GM19043 (cell line): ENCODE data around the gene PRKCE.

Experiments used
- ATAC-seq: cut with Tn5 transposase; IDR thresholded peaks from one replicate; pipeline ENCODE4 v1.9.1; 2021; ENCODE audit warnings: low read depth; ENCODE audit not compliant: unreplicated experiment

PRKCE gene

DNA sequence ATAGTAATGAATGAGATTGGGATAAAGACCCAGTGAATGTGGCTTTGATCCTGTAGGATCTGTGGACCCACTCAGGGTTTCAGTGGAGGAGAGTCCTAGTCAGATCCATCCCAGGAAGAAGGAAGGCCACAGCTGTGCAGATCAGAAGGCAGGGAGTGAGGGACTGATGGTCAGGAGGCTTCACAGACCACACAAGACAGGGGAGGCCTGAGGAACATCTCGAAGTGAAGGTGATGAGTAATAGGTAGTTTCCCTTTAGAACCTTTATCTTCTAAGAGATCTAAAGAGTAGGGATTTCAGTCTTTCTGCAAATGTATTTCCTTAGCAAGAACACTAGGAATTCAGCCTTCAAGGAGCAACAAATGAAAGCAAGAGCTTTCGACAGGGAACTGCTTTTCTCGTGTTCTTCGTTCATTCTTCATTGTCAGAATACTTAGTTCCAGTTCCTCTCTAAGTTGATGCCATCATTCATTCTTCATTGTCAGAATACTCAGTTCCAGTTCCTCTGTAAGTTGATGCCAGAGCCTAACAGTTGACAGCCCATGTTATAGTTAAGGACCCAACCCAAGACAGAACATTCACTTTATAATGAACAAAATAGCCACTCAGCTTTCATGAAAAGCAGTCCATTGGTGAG, 495.5 kb downstream of the PRKCE start:
- no peak for ATAC-seq

DNA sequence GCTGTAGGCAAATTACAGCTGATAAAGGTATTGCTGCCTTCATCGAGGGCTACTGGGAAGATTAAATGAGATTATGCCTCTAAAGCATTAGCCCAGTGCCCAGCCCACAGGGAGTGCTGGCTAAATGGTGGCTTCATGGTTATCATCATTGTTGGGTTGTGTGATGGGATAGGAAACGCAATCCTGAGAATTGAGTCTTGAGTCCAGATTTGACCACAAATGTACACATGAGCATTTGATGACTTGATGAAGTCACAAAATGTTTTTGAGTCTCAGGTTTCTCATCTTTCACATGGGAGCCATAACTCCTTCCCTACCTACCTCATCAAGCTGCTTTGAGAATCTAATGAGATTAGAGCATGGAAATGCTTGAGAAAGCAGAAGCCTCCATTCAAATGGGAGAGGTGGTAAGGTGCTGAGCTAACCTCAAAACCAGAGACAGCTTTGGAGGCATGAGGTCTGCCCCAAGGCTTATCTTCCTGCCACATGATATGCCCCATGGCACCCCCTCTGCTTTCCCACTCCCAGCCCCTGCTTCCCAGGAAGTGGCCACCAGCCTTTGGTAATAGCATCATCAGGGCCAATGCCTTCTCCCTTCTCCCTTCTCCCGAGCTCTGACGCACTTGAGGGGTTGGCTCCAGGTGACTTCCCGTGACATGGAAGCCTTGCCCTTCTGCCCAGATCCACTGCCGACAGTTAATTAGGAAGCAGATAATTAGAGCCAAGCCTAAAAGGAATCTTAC, 496.3 kb downstream of the PRKCE start:
- no peak for ATAC-seq

GRCh38 chr2:46148369-46148736, 496.9 kb downstream of the PRKCE start:
- no peak for ATAC-seq

DNA sequence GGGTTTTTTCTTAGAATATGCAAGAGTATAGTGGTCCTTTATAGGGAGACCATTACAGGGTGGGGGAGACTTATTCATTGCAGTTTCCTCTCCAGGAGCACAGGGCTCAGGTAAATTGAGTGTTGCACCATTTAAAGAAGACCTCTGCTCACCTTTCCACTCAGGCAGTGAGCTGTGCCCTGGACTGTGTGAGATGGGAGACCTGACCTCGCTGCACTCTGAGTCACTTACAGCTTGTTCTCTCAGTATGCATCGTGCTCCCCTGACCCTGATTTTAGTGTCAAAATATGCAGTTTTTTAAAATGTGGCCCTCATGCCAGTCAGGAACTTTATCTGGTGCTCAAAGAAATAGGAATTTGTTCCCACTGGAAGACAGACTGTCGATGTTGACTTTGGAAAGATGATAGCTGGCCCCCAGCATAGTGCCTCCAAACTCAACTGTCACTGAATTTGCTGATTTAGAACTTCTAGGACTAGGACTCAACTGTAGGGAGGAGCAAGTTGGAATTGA, 499.0 kb downstream of the PRKCE start:
- no peak for ATAC-seq

DNA sequence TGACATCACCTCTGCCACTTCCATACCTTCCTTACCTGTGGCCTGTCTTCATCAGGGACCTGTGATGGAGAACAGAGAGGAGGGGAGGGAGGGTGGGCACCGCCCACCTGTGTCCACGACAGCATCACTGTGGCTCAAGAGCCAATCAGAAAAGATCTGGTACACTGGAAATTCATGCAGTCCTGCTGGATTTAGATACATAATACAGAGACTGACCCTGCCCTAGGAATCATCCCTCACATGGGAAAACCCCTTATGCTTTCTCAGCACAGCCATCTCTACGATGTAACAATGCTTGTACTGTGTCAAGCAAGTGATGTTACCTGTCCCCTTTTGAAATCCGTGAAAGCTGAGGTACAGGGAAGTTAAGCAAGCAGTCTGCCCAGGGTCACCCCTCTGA, 500.1 kb downstream of the PRKCE start:
- no peak for ATAC-seq

- ATAC-seq: no peak
Measured at GRCh38 chr2:46153996-46154753, 502.7 kb downstream of the PRKCE start.

DNA sequence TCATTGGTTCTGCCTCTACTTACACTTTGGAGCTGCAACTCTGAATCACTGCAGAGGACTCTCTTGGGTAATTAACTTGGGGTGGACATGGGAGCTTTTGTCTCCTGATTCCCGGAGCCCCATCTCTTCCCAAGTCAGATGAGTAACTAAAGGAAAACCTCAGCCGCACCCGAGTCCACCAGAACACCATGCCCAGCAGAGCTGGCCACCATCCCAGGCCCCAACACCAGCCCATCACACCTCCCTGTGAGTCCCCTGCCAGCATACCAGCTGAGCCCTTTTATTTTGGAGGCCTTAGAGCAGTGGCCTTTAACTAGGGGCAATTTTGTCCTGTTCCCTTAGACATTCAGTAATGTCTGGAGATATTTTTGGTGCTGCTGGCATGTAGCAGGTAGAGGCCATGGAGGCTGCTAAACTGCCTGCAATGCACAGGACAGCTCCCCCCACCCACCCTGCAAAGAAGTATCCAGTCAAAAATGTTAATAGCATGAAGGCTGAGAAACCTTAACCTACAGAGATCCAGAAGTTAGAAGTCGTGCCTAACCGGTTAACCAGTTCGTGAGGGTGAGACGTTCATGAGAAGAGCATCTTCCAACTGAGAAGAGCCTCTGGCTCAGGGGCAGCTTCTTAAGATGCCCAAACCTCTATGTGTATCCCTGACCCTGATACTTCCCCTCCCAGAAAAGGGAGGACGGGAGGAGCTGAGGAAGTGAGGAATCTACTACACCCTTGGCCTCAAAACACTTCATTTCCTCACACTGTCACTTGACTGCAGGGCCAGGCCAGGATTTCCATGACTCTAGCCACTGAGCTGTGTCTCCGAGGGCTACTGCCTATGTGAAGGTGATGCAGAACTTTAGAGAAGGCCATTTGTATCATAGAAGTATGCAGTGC, 505.8 kb downstream of the PRKCE start:
- no peak for ATAC-seq

DNA sequence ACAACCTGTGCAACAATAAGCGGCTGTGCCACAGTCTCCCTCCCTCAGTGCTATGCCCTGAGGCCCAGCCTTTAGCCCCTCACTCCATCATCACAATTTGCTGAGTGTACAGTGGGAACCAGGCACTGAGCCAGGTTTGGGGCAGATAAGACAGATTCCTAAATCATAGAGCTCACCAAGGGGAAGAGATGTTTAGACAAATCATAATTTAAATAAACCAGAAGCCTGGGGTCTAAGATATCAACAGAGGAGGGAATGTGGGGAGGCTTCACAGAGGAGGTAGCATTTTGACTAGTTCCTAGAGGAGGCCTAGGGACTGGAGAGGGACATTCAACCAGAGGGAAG, 506.5 kb downstream of the PRKCE start:
- no peak for ATAC-seq

DNA sequence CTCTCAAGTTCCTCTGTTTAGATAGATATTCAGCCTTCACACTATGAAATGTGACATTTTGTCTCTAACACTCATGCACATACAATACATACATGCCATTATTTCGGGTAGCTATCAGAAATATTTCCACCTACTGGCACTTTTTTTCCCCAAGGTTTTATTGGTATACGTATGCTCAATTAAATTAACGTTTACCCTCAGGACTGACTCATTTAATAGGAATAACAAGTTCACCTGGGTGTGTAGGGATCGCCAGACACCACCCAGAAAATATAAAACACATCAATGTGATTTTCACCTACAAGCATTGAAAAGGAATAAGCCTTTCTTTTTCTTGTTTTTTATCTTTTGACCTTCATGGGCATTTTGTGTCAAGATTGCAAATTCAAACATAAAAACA, 507.2 kb downstream of the PRKCE start:
- no peak for ATAC-seq

GRCh38 chr2:46160326-46160725, 508.9 kb downstream of the PRKCE start:
- no peak for ATAC-seq

- no peak for ATAC-seq
Measured at GRCh38 chr2:46161315-46161714, 509.8 kb downstream of the PRKCE start.

DNA sequence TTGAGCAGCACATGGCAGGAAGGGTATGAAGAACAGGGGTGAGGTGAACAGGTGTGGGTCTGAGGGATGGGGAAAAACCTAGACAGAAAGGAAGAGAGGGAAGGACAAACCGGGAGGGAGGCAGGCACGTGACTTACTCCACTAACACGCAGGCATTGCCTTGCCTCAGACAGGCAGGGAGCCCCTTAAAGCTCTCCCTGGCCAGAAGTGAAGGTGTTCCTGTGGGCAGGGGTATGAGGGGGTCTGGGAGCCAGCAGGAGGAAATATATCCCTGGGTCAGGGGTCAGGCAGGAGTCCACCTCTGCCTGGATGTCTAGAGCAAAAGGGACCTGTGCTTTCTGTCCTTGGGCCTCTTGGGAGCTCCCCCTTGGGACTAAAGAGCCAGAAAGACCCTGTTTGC, 510.4 kb downstream of the PRKCE start:
- ATAC-seq: no peak

DNA sequence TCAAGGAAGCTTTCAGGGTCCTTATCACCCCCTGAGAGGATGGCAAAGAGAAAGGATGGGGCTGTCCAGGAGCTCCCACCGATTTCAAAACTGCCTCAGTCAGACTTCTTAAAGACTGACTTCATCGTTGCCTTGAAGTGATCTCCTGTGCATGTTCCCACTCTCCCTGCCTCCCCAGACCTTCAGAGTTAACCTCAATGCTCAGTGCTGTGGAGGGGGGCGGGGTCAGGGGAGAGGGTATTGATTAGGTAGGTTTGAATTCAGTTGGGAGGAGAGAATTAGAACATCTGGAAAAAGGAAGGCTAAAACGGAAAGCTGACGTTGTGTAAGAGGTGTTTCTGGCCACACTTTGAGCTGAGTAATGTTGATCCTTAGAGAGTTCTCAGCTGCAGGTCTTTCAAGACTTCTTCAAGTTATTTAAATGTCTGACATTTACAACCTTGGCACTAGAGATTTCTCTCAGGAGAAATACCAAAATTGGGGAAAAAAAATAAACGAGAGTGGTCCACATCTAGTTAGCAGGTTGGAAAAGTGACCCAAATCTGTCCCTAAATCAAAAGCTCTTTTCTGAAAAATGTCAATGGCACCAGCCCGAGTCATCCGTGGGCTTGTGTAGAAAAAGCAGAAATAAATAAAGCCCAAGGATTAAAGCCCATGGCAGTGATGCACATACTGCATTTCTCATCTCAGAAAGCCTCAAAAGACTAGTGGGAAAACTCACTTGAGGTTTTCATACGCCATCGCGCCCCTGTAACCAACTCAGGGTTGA, 511.0 kb downstream of the PRKCE start:
- no peak for ATAC-seq

DNA sequence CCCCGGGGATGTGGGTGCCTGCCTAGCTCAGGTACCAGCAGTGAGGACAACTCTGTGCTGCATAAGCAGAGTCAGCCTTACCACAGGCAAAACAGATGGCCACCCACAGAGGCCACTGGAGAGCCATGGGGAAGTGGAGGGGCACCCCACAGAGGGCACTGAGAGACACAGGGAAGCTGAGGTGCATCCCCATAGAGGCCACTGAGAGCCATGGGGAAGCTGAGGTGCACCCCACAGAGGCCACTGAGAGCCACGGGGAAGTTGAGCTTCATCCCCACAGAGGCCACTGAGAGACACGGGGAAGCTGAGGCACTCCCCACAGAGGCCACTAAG, 511.6 kb downstream of the PRKCE start:
- no peak for ATAC-seq

DNA sequence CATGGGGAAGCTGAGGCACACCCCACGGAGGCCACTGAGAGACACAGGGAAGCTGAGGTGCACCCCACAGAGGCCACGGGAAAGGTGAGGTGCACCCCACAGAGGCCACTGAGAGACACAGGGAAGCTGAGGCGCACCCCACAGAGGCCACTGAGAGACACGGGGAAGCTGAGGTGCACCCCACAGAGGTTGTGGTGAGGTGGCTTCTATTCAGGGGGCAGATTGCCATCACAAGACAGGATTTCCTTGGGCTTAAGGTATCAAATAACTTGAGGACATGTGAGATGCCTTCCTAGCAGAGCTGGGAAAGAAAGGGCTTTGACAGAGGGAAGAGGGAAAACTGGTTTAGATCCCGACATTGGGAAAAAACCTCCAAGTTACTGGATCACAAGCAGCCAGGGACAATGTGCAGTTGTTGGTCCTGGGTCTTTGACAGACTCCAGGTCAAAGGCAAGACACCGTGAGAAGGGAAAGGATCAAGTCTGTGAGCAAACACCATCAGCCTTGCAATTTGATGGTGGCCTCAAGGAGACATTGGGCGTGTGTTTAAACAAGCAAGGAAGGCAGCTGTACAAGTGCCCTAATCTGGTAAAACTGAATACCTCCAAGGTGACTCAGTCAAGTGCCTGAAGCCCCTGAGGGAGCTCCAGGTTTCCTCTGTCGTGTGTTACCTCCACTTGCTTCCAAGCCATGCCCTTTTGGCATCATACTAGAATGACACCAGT, 512.5 kb downstream of the PRKCE start:
- ATAC-seq: no peak

- ATAC-seq: no peak
Measured at GRCh38 chr2:46164529-46165301, 513.2 kb downstream of the PRKCE start.

DNA sequence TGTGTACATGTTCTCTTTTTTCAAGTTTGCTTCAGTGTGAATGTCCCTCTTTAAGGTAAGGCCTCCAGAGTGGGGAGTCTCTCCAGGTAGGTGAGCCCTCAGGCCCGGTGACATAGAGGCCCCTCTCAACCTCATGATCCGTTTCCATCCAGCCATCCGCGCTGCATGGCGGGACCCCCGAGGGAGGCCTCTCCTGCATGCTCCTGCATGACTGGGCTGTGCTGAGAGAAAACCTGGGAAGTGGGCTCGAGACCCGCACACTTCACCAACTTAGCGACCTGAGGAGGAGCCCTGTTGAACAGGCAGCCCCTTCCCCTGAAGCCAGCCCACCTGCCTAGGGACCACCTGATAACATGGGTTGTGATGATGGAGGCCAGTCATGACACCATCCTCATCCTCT, 514.4 kb downstream of the PRKCE start:
- no peak for ATAC-seq

- no peak for ATAC-seq
Measured at GRCh38 chr2:46167406-46167805, 515.9 kb downstream of the PRKCE start.

GRCh38 chr2:46167924-46168323, 516.4 kb downstream of the PRKCE start:
- no peak for ATAC-seq
